Mesendoderm (in vitro differentiated cells): Measurements from ENCODE around the gene TTC9C.

ENCODE experiments used
- DNase-seq: peaks from one replicate; pipeline ENCODE4 v3.0.0; 2013
- H2AK5ac ChIP-seq: 2 replicates; pipeline ENCODE4 v1.6.1; 2013; ENCODE audit warnings: low read length, inconsistent platforms
- H2BK120ac ChIP-seq: 2 replicates; pipeline ENCODE4 v1.6.1; 2013; ENCODE audit warnings: low read depth, mild to moderate bottlenecking, low read length, moderate library complexity, mixed read lengths
- H2BK15ac ChIP-seq: replicated peaks from 2 replicates; pipeline ENCODE4 v1.6.1; 2013; ENCODE audit warnings: low read depth, mild to moderate bottlenecking, moderate library complexity
- H2BK5ac ChIP-seq: 2 replicates; pipeline ENCODE4 v1.6.1; 2013; ENCODE audit warnings: low read length, inconsistent platforms
- H3K18ac ChIP-seq: 2 replicates; pipeline ENCODE4 v1.6.1; 2013; ENCODE audit warnings: mild to moderate bottlenecking, low read length, mixed read lengths
- H3K23ac ChIP-seq: one replicate; pipeline ENCODE4 v1.6.1; 2013; ENCODE audit warnings: low read length
- H3K27ac ChIP-seq: 2 replicates; pipeline ENCODE4 v1.5.1; 2013; ENCODE audit warnings: low read depth, mild to moderate bottlenecking, inconsistent platforms, low read length, moderate library complexity
- H3K27me3 ChIP-seq: 2 replicates; pipeline ENCODE4 v1.6.1; 2013; ENCODE audit warnings: low read length, control low read depth, mild to moderate bottlenecking, inconsistent platforms; ENCODE audit not compliant: insufficient read depth, poor library complexity
- H3K36me3 ChIP-seq: 2 replicates; pipeline ENCODE4 v1.6.1; 2013; ENCODE audit warnings: low read length, inconsistent platforms; ENCODE audit not compliant: control insufficient read depth, insufficient read depth
- H3K4ac ChIP-seq: one replicate; pipeline ENCODE4 v1.6.1; 2013; ENCODE audit warnings: low read depth, mild to moderate bottlenecking, low read length, moderate library complexity
- H3K4me1 ChIP-seq: 2 replicates; pipeline ENCODE4 v1.6.1; 2013; ENCODE audit warnings: low read depth, low read length, inconsistent platforms; ENCODE audit not compliant: control insufficient read depth
- H3K4me2 ChIP-seq: 2 replicates; pipeline ENCODE4 v1.6.1; 2013; ENCODE audit warnings: low read length
- H3K4me3 ChIP-seq: 2 replicates; pipeline ENCODE4 v1.5.1; 2013; ENCODE audit warnings: mild to moderate bottlenecking, low read length
- H3K56ac ChIP-seq: one replicate; pipeline ENCODE4 v1.6.1; 2013; ENCODE audit warnings: low read length
- H3K79me1 ChIP-seq: 2 replicates; pipeline ENCODE4 v1.6.1; 2013; ENCODE audit warnings: low read length, inconsistent platforms
- H3K79me2 ChIP-seq: 2 replicates; pipeline ENCODE4 v1.6.1; 2013; ENCODE audit warnings: mild to moderate bottlenecking, low read length; ENCODE audit not compliant: control insufficient read depth, insufficient read depth
- H3K9ac ChIP-seq: 2 replicates; pipeline ENCODE4 v1.6.1; 2013; ENCODE audit warnings: low read length, inconsistent platforms
- H4K5ac ChIP-seq: one replicate; pipeline ENCODE4 v1.6.1; 2013; ENCODE audit warnings: low read length
- H4K8ac ChIP-seq: one replicate; pipeline ENCODE4 v1.6.1; 2013; ENCODE audit warnings: low read depth, mild to moderate bottlenecking, control low read depth, low read length, moderate library complexity
- WGBS: extraction: QIAGEN DNeasy Blood & Tissue Kit; methylation state at CpG from one replicate; pipeline ENCODE4 v1.1.7; 2013; ENCODE audit warnings: low lambda C conversion rate, missing lambda C conversion rate; ENCODE audit not compliant: insufficient coverage; ENCODE audit errors: extremely low coverage; 5-methylcytosine and 5-hydroxymethylcytosine counted together

Gene TTC9C

GRCh38 chr11:62774407-62774806 is 46.1 kb downstream of the TTC9C start:
- H3K36me3 ChIP-seq = peaks cover 4% of the 10 kb centered on the region
- no peaks in the 10 kb centered on the region for H3K27me3 ChIP-seq
- H3K4me3 ChIP-seq = no peak overlapping the region
- H3K4ac ChIP-seq = no peak overlapping the region
- no peak overlapping the region for H2BK15ac ChIP-seq
- H2BK120ac ChIP-seq = no peak overlapping the region
- H3K56ac ChIP-seq = no peak overlapping the region
- peaks cover 4% of the 10 kb centered on the region for H3K79me2 ChIP-seq
- H3K27ac ChIP-seq = no peak overlapping the region
- no peak overlapping the region for H3K18ac ChIP-seq
- no peak overlapping the region for H3K4me2 ChIP-seq
- peaks cover 8% of the 10 kb centered on the region for H3K79me1 ChIP-seq
- no peak overlapping the region for H4K5ac ChIP-seq
- peaks cover 4% of the 10 kb centered on the region for H3K4me1 ChIP-seq
- H4K8ac ChIP-seq = no peak overlapping the region
- no peak overlapping the region for H2AK5ac ChIP-seq
- no peak overlapping the region for H2BK5ac ChIP-seq
- WGBS = no CpG with 5 or more reads among the region's 6 CpGs
- no peak for DNase-seq
- no peak overlapping the region for H3K23ac ChIP-seq
- H3K9ac ChIP-seq = no peak overlapping the region

- H2BK15ac ChIP-seq = no peak overlapping the region
- no peak overlapping the region for H4K5ac ChIP-seq
- no peak overlapping the region for H3K4ac ChIP-seq
- H3K23ac ChIP-seq = no peak overlapping the region
- H2AK5ac ChIP-seq = no peak overlapping the region
- H3K4me1 ChIP-seq = peaks cover 1% of the 10 kb centered on the region
- H3K79me1 ChIP-seq = peaks cover 8% of the 10 kb centered on the region
- no peak overlapping the region for H3K56ac ChIP-seq
- no peak overlapping the region for H2BK5ac ChIP-seq
- H3K4me3 ChIP-seq = no peak overlapping the region
- no peaks in the 10 kb centered on the region for H3K27me3 ChIP-seq
- WGBS = no CpG with 5 or more reads among the region's 17 CpGs
- DNase-seq = no peak
- no peak overlapping the region for H4K8ac ChIP-seq
- H3K27ac ChIP-seq = no peak overlapping the region
- no peak overlapping the region for H3K4me2 ChIP-seq
- H3K79me2 ChIP-seq = peaks cover 4% of the 10 kb centered on the region
- H2BK120ac ChIP-seq = no peak overlapping the region
- peaks cover 4% of the 10 kb centered on the region for H3K36me3 ChIP-seq
- no peak overlapping the region for H3K18ac ChIP-seq
- H3K9ac ChIP-seq = no peak overlapping the region
Observed at GRCh38 chr11:62775646-62776045, 47.4 kb downstream of the TTC9C start.

- Histone ChIP-seq H4K5ac (no peak overlapping the region), H3K56ac (no peak overlapping the region), H3K18ac (no peak overlapping the region), H3K9ac (no peak overlapping the region), H3K79me2 (peaks cover 2% of the 10 kb centered on the region), H3K4ac (no peak overlapping the region), H4K8ac (no peak overlapping the region), H3K27ac (no peak overlapping the region), H3K4me1 (no peaks in the 10 kb centered on the region), H3K4me3 (no peak overlapping the region), H3K23ac (no peak overlapping the region), H3K27me3 (no peaks in the 10 kb centered on the region), H2BK120ac (no peak overlapping the region), H3K79me1 (peaks cover 5% of the 10 kb centered on the region), H2BK15ac (no peak overlapping the region), H2BK5ac (no peak overlapping the region), H3K36me3 (peaks cover 6% of the 10 kb centered on the region), H2AK5ac (no peak overlapping the region), H3K4me2 (no peak overlapping the region)
- WGBS = no CpG with 5 or more reads among the region's 2 CpGs
- no peak for DNase-seq
Observed at GRCh38 chr11:62777389-62777788, 49.1 kb downstream of the TTC9C start.

GRCh38 chr11:62778441-62778840 is 50.2 kb downstream of the TTC9C start:
- no peak for DNase-seq
- peaks cover 8% of the 10 kb centered on the region for H3K36me3 ChIP-seq

GRCh38 chr11:62782753-62783152 is 54.5 kb downstream of the TTC9C start:
- Histone ChIP-seq H3K4me3 (no peak overlapping the region), H3K4me1 (peaks cover 3% of the 10 kb centered on the region), H4K8ac (no peak overlapping the region), H3K27ac (no peak overlapping the region), H4K5ac (no peak overlapping the region), H3K4ac (no peak overlapping the region), H3K79me2 (no peaks in the 10 kb centered on the region), H3K18ac (no peak overlapping the region), H2BK15ac (no peak overlapping the region), H2AK5ac (no peak overlapping the region), H2BK120ac (no peak overlapping the region), H2BK5ac (no peak overlapping the region), H3K4me2 (no peak overlapping the region), H3K27me3 (no peaks in the 10 kb centered on the region), H3K9ac (no peak overlapping the region), H3K56ac (no peak overlapping the region), H3K79me1 (peaks cover 1% of the 10 kb centered on the region), H3K36me3 (peaks cover 4% of the 10 kb centered on the region), H3K23ac (no peak overlapping the region)
- no CpG with 5 or more reads among the region's 7 CpGs for WGBS
- DNase-seq = no peak

More at GRCh38 chr11:62778441-62778840, 50.2 kb downstream of the TTC9C start:
- no peak overlapping the region for H3K18ac ChIP-seq
- H2BK5ac ChIP-seq = no peak overlapping the region
- no peak overlapping the region for H3K23ac ChIP-seq
- peaks cover 2% of the 10 kb centered on the region for H3K79me2 ChIP-seq
- no peak overlapping the region for H2AK5ac ChIP-seq
- H3K79me1 ChIP-seq = peaks cover 5% of the 10 kb centered on the region
- H3K4me3 ChIP-seq = no peak overlapping the region
- no peak overlapping the region for H3K4me2 ChIP-seq
- no peak overlapping the region for H4K8ac ChIP-seq
- H3K56ac ChIP-seq = no peak overlapping the region
- no peak overlapping the region for H3K27ac ChIP-seq
- H3K4ac ChIP-seq = no peak overlapping the region
- no peaks in the 10 kb centered on the region for H3K27me3 ChIP-seq
- H2BK15ac ChIP-seq = no peak overlapping the region
- H4K5ac ChIP-seq = no peak overlapping the region
- no peak overlapping the region for H3K9ac ChIP-seq
- no peaks in the 10 kb centered on the region for H3K4me1 ChIP-seq
- no peak overlapping the region for H2BK120ac ChIP-seq
- no CpG with 5 or more reads among the region's 3 CpGs for WGBS

GRCh38 chr11:62786318-62787004 is 58.2 kb downstream of the TTC9C start:
- peak; percentile 95 for DNase-seq
- peak overlapping the region; percentile 81 for H3K4me2 ChIP-seq
- peak overlapping the region; percentile 89 for H3K27ac ChIP-seq
- H3K18ac ChIP-seq = peak overlapping the region; percentile 52
- peaks cover 5% of the 10 kb centered on the region for H3K4me1 ChIP-seq
- H2AK5ac ChIP-seq = peak overlapping the region; percentile 39
- H3K23ac ChIP-seq = no peak overlapping the region
- H2BK15ac ChIP-seq = no peak overlapping the region
- peaks cover 10% of the 10 kb centered on the region for H3K36me3 ChIP-seq
- H3K27me3 ChIP-seq = no peaks in the 10 kb centered on the region
- no peak overlapping the region for H4K8ac ChIP-seq
- no CpG with 5 or more reads among the region's 51 CpGs for WGBS
- peak overlapping the region; percentile 96 for H3K56ac ChIP-seq
- H3K4me3 ChIP-seq = peak overlapping the region; percentile 58
- H2BK5ac ChIP-seq = no peak overlapping the region
- no peak overlapping the region for H2BK120ac ChIP-seq
- H4K5ac ChIP-seq = no peak overlapping the region
- peak overlapping the region; percentile 61 for H3K4ac ChIP-seq
- H3K79me1 ChIP-seq = peaks cover 15% of the 10 kb centered on the region
- H3K9ac ChIP-seq = peak overlapping the region; percentile 89
- peaks cover 26% of the 10 kb centered on the region for H3K79me2 ChIP-seq
